GM12801 (cell line): ENCODE data around the gene FFAR4.

Experiments
- CTCF ChIP-seq: IDR thresholded peaks from one replicate; pipeline ENCODE4 v1.5.1; 2011; ENCODE audit warnings: control low read depth; ENCODE audit not compliant: insufficient read length; ENCODE audit errors: extremely low read depth

Gene FFAR4

GRCh38 chr10:93596539-93596938 is 30.1 kb downstream of the FFAR4 start:
- no peak for TF ChIP-seq CTCF

GRCh38 chr10:93597075-93597599 is 30.7 kb downstream of the FFAR4 start:
- TF ChIP-seq CTCF = no peak

GRCh38 chr10:93598157-93598556 is 31.7 kb downstream of the FFAR4 start:
- TF ChIP-seq CTCF = no peak

GRCh38 chr10:93599335-93599734 is 32.9 kb downstream of the FFAR4 start:
- TF ChIP-seq CTCF = no peak

- TF ChIP-seq CTCF = no peak
Measured at GRCh38 chr10:93599778-93600177, 33.3 kb downstream of the FFAR4 start.

- TF ChIP-seq CTCF = no peak
Measured at GRCh38 chr10:93600446-93601145, 34.1 kb downstream of the FFAR4 start.

- no peak for TF ChIP-seq CTCF
Measured at GRCh38 chr10:93601146-93601773, 34.8 kb downstream of the FFAR4 start, which contains the start of gene RBP4. Gene RBP4 (minus strand): TSS chr10:93601235. CDS start chr10:93601028, 207 bp downstream.
